ENCODE results near the gene PLSCR4. TPM values are rescaled to one million over a fixed set of nuclear protein-coding genes. Genes with fewer than 3 reads are reported as not detected.

The PLSCR4 gene
- total and polyA plus RNA-seq, 2 donors (not counting 3 experiments of a cell fraction or from before 2014, with no cell fraction given): 81.5 to 91.7 TPM

- POLR2A ChIA-PET: interaction anchor here (1.0 to 1.4 kb wide), 3 partner anchors 8 to 93 kb away, joined by 3 to 6 read pairs (median 5); no protein-coding TSS in a partner anchor
These were observed 91.9 kb downstream of the PLSCR4 start for GRCh38 chr3:146159037-146159436.

More at GRCh38 chr3:146159037-146159436, 91.9 kb downstream of the PLSCR4 start:
- FAIRE-seq: no peak
- no peak overlapping the region for H2AFZ ChIP-seq (ENCODE audit: low read depth, low read length)
- peak overlapping the region; percentile 90 for H3K27ac ChIP-seq (ENCODE audit: insufficient read depth, low read depth, low read length)
- no peaks in the 10 kb centered on the region for H3K9me3 ChIP-seq (replicated peaks; ENCODE audit: control insufficient read depth, insufficient read depth, low read length)
- dilution Hi-C loops (cut with MboI; ENCODE audit: extremely low pct_ligation_motif_present, low sequenced_read_pairs) (no loop called here), intact Hi-C loops (cut with micrococcal nuclease) (no loop called here)
- H3K4me1 ChIP-seq (ENCODE audit: control insufficient read depth, extremely low read depth, insufficient read depth, low read length): peaks cover 56% of the 10 kb centered on the region
- H3K79me2 ChIP-seq (ENCODE audit: control insufficient read depth, insufficient read depth, low read length): peaks cover 93% of the 10 kb centered on the region
- peak overlapping the region; percentile 55 to 94 (median 80) for H3K4me3 ChIP-seq (replicated peaks in 1 of 3; ENCODE audit: insufficient read depth in 1 of 3, low read depth in 1 of 3, low read length in 3 of 3)
- H3K27me3 ChIP-seq (ENCODE audit: control insufficient read depth in 2 of 2, insufficient read depth in 2 of 2, low read length in 2 of 2): no peaks in the 10 kb centered on the region
- no peaks in the 10 kb centered on the region for H3K9me1 ChIP-seq (replicated peaks; ENCODE audit: control insufficient read depth, extremely low read depth, insufficient read depth, low read length)
- DNase-seq (ENCODE audit: low read depth, low spot score): peak; percentile 42
- H3K36me3 ChIP-seq (ENCODE audit: control insufficient read depth in 2 of 2, extremely low read depth in 1 of 2, insufficient read depth in 2 of 2, low read length in 2 of 2): no peaks in the 10 kb centered on the region
- TF ChIP-seq POLR2AphosphoS5 (IDR thresholded peaks at IDR 0.05; ENCODE audit: insufficient read depth, low read depth, low read length) (no peak), CTCF (IDR thresholded peaks at IDR 0.05; ENCODE audit: extremely low read depth in 1 of 2, insufficient read depth in 1 of 2, low read depth in 1 of 2, low read length in 2 of 2) (no peak)
- CTCF ChIA-PET: interaction anchor here (1.6 to 8.3 kb wide), 7 partner anchors 13 to 168 kb away, joined by 6 to 115 read pairs (median 11); no protein-coding TSS in a partner anchor
- H3K4me2 ChIP-seq (ENCODE audit: insufficient read depth, low read length): peak overlapping the region; percentile 93
- H3K9ac ChIP-seq (replicated peaks; ENCODE audit: extremely low read depth, insufficient read depth, low read length): peak overlapping the region; percentile 93
- peaks cover 2% of the 10 kb centered on the region for H4K20me1 ChIP-seq (replicated peaks; ENCODE audit: control insufficient read depth, extremely low read depth, insufficient read depth, low read length)
- no TSS peak for BruUV-seq (replicated peaks)
